GM12873 (cell line): ENCODE results near the gene PRDM11.

Experiments used
- TF ChIP-seq, protein P1 (sequence below): IDR thresholded peaks from 2 replicates; pipeline ENCODE4 v1.5.1; 2012; ENCODE audit warnings: low read depth, mild to moderate bottlenecking, moderate library complexity, low read length, control low read depth; ENCODE audit not compliant: insufficient read depth; ENCODE audit errors: missing control alignments

PRDM11 gene

DNA sequence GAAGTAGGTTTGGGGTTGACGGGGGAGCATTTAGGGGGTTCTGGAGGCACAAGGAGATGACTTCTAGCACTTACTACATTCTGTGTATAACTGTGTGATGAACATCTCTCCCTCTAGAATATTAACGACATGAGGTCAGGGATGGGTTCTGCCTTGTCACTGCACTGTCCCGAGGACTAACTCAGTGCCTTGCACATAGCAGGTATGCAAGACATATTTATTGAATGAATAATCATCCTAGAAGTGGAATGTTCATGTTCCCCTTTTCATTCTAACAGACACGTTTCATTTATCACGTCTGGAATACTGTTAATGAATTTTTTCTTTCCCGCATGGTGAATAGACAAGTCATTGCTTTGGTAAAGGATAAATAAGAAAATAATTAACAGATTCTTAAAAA is 127.1 kb downstream of the PRDM11 start:
- TF ChIP-seq, protein P1, sequence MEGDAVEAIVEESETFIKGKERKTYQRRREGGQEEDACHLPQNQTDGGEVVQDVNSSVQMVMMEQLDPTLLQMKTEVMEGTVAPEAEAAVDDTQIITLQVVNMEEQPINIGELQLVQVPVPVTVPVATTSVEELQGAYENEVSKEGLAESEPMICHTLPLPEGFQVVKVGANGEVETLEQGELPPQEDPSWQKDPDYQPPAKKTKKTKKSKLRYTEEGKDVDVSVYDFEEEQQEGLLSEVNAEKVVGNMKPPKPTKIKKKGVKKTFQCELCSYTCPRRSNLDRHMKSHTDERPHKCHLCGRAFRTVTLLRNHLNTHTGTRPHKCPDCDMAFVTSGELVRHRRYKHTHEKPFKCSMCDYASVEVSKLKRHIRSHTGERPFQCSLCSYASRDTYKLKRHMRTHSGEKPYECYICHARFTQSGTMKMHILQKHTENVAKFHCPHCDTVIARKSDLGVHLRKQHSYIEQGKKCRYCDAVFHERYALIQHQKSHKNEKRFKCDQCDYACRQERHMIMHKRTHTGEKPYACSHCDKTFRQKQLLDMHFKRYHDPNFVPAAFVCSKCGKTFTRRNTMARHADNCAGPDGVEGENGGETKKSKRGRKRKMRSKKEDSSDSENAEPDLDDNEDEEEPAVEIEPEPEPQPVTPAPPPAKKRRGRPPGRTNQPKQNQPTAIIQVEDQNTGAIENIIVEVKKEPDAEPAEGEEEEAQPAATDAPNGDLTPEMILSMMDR = no peak

DNA sequence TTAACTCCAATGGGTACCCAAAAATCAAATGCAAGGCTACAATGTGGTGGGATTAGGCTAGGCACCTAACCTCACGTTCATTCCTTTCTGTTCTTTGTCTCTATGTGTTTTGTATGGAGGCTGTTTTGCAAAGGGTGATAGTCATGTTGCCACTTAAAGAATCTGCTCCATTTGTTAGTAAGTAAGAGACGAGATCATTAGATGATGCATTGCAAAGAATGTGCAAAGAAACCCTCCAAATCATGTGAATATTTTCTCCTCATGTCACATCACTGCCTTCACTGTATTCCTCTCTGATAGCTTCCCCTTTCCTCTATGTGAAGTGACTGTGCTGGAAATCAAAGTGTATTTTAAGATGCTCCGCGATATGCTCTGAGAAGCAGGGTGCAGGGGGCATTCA is 127.8 kb downstream of the PRDM11 start:
- TF ChIP-seq, protein P1 = no peak

DNA sequence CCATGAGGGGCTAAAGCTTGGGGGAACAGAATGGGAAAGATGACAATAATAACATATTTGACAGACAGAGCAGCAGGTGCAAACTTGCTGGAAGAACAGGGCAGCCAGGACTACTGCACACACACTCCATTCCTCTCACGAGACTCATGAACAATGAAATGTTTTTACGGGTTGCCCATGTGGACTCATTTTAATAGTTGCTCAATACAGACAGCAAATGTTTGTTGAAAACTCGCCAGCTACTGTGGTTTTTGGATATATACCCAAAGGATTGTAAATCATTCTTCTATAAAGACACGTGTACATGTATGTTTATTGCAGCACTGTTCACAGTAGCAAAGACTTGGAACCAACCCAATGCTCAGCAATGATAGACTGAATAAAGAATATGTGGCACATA is 129.4 kb downstream of the PRDM11 start:
- TF ChIP-seq, protein P1 = no peak

DNA sequence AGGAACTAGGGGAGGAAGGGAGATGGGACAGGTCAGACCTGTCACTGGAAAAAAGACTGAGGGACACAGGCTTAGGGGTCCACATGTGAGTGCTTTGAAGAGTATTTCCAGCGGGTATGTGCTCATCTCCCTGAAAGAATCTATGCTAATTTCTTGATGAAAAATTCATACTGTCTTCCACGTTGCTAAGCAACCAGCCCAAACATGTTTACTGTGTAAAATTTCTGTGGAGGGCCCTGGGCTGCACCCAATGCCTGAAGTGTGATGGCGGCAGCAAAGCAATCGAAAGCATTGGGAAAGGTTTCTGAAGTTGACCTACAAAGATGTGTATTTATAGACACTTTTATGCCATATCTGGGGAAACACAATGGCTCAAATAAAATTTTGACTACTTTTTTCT is 132.3 kb downstream of the PRDM11 start:
- TF ChIP-seq, protein P1 = no peak

DNA sequence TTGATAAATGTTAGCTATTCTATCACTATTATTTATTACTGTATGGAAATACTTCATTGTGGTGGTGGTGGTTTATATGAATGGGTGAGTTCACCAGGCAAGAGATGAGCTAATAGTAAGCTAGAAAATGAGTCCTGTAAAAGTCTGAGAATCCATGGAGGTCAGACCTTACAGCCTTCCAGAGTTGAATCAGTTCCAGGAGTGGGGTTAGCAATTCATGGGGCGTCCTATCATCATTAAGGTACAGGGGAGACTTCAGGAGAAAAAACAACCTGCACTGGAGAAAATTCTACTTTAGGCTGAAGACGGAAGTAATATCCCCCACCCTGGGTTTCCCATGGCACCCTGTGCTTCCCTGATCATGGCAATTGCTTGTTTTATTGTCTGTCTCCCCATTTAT is 133.2 kb downstream of the PRDM11 start:
- TF ChIP-seq, protein P1 = no peak

DNA sequence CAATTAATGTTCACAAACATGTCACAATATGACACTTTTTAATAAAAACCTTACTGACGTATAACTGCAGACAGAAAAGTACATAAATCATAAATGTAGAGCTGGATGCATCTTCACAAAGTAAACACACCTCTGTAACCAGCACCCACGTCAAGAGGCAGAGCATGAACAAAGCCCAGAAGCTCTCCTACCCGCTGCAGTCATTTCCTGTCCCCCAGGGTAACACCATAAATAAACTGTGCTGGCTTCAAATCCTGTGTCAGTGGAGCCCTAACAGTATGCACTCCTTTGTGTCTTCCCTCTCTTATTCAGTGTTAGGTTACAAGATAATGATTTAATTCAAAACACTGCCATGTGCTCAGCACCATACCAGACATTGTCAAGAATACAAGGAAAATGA is 134.0 kb downstream of the PRDM11 start:
- TF ChIP-seq, protein P1 = no peak

DNA sequence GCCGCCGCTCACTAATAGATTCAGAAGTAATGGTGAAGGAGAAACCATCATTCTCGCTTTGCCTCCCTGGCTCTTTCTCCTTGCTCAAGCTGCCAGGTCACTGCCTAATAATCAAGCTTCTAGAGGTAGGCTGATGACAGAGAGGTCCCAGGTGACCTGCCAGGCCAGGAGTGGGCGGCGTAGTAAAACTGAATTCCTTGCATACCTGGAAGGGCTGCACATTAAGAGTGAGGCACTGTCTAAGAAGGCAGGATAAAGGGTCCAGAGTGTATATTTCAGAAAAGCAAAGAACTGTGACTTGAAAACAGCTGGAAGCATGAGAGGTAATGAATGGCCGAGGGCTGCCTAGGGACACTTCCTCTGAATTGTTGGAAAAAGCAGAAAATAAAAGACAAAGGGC is 135.6 kb downstream of the PRDM11 start:
- TF ChIP-seq, protein P1 = no peak
